ENCODE data around the gene RPS10.
A peak's percentile ranks its signal among the peaks of the same experiment; 100 is the strongest.
"Not testable (repeated sequence)": the region's sequence is repeated elsewhere in the genome, so short reads cannot be mapped to it uniquely, and the experiment has no call there.

RPS10 gene

DNA sequence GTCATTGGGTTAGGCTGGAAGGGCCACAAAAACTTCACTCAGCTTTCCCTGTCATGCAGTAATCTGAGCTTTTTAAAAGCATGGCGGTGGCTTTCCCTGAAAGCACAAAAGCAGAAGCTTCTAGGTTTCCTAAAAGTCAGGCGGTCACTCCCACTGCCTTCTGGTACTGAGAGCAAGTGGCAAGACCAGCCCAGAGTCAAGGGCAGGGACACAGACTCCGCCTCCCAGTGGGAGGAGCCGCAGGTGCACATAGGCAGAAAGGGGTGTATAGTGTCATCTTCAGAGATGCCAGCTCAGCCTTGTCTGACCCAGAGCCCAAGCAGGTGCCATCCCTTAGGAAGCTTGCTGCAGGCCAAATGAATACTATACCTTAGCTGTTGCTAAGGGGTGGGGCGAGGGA, 22.0 kb upstream of the RPS10 start:
- DNase-seq (ENCODE audit: low read depth) = no peak

DNA sequence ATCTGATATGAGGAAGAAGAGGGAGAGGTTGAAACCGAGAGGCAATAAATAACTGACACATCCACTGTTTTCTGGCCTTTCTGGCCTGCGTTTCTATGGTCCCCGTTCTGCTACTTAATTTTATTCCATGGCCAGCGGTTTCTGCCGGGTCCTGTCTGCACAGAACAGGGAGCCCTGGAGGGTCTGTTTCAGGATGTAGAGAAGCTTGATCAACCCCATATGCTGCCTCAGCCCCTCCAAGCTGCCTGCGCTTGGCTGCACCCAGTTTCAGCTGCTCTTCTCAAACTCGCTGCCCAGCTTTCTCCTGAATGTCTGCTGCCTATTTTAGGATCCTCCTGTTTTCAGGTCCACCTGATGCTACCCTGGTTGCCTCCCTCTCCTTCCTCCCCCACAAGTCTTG, 21.5 kb upstream of the RPS10 start:
- DNase-seq (ENCODE audit: low read depth) = no peak

DNA sequence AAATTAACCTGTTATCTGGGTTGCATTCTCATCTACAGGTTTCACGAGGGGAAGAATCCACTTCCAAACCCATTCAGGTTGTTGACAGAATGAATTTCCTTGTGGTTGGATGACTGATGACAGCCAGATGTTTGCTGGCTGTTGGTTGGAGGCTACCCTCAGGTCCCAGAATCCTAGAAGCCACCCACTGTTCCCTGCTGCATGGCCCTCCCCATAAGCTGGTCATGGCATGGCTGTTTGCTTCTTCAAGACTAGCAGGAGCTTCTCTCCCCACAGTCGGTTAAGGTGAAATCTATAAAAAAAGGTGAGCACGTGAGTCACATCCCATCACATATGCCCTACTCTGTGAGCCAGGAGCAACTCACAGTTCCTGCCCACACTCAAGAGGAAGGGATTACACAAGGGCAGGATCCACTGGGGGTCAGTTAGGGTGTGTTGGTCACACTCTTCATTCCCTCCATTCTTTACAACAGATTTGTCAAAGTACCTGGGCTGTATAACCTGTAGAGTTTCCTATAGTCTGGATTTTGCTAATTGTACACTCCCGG, 19.5 kb upstream of the RPS10 start:
- DNase-seq (ENCODE audit: low read depth) = no peak

DNA sequence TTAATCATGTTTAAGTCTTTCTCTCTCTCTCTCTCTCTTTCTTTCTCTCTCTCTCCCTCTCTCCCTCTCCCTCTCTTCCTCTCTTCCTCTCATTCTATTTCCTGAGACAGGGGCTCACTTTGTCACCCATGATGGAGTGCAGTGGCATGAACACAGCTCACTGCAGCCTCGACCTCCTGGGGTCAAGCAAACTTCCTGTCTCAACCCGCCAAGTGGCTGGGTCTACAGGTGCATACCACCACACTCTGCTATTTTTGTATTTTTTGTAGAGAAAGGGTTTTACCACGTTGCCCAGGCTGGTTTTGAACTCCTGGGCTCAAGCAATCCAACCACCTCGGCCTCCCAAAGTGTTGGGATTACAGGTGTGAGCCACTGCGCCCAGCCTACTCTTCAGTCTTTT, 15.7 kb upstream of the RPS10 start:
- no peak for DNase-seq (ENCODE audit: low read depth)

DNA sequence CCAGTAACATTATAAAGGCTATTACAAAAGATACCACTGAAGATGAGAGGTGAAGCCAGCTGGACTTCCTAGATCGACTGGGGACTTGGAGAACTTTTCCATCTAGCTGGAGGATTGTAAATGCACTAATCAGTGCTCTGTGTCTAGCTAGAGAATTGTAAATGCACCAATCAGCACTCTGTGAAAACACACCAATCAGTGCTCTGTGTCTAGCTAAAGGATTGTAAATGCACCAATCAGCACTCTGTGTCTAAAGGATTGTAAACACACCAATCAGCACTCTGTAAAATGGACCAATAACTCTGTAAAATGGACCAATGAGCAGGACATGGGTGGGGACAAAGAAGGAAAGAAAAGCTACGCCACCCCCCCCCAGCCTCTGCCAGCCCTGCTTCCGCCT, 13.6 kb upstream of the RPS10 start:
- no peak for DNase-seq (ENCODE audit: low read depth)

DNA sequence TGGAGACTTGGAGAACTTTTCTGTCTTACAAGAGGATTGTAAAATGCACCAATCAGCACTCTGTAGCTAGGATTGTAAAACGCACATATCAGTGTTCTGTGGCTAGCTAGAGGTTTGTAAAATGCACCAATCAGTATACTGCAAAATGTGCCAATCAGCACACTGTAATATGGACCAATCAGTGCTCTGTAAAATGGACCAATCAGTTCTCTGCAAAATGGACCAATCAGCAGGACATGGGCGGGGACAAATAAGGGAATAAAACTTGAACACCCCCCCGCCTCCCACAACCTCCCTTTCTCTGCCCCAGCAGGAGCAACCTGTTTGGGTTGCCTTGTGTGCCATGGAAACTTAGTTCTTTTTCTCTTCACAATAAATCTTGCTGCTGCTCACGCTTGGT, 12.8 kb upstream of the RPS10 start:
- DNase-seq (ENCODE audit: low read depth) = no peak

DNA sequence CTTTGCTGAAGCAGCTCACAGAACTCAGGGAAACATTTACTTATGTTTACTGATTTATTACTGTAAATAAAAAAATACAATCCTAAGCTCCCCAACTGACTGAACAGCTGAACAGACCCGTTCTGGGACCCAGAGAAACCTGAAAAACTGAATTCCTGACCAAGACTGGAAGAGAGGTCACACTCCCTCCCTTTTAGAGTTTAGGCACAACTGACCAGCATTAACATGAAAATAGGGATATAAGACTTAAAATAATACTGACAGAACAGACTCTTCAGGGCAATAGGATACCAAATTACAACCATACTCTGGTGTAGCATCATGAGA, 11.7 kb upstream of the RPS10 start:
- DNase-seq (ENCODE audit: low read depth) = no peak

DNA sequence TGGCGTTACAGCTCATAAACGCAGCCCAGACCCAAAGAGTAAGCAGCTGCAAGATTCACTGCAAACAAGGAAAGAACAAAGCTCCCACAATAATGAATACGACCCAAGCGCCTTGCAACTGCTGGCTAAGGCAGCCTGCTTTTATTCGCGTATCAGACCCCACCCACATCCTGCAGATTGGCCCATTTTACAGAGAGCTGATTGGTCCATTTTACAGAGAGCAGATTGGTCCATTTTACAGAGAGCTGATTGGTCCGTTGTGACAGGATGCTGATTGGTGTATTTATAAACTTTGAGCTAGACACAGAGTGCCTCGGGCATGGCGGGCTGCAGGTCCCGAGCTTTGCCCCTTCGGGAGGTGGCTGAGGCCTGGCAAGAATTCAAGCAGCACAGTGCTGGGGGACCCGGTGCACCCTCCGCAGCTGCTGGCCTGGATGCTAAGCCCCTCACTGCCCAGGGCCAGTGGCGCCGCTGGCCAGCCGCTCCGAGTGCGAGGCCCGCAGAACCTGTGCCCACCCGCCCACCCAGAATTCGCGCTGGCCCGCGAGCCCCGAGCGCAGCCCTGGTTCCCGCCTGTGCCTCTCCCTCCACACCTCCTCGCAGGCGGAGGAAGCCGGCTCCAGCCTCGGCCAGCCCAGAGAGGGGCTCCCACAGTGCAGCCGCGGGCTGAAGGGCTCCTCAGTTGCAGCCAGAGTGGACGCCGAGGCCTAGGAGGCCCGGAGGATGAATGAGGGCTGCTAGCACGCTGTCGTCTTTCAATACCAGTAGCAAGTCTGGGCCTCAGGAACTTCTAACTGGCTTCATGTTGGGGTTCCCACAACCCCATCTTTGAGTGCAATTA, 11.2 kb upstream of the RPS10 start:
- no peak for DNase-seq (ENCODE audit: low read depth)

DNA sequence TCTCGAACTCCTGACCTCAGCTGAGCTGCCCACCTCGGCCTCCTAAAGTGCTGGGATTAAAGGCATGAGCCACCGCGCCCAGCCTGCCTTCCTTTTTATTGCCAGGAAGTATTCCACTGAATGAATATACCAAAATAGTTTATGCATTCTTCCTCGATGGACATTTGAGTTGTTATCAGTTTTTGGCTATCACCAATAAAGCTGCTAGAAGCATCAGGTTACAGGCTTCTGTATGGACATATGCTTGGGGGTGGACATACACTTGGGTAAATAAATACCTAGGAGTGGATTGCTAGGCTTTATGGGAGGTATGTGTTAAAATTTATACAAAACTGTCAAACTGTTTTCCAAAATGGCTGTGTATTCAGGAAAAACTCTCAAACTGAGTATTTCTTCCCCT, 10.0 kb upstream of the RPS10 start:
- no peak for DNase-seq (ENCODE audit: low read depth)

DNA sequence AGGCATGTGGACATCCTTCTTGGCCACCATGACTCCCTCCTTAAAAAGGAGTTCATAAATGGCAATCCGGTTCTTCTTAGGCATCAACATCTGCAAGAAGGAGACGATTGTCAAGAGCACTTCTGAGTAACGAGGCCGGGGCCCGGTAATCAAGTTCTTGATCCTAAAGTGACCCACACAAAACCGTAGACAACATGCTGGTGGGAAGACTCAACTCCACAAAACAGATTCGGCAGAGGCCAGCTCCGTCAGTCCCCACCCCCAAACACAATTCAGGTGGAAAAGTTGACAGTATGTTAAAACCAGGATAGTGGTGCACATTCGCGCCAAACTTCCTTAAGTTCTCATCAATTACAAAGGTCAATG, 754 bp downstream of the RPS10 start:
- DNase-seq (ENCODE audit: low read depth) = no peak

DNA sequence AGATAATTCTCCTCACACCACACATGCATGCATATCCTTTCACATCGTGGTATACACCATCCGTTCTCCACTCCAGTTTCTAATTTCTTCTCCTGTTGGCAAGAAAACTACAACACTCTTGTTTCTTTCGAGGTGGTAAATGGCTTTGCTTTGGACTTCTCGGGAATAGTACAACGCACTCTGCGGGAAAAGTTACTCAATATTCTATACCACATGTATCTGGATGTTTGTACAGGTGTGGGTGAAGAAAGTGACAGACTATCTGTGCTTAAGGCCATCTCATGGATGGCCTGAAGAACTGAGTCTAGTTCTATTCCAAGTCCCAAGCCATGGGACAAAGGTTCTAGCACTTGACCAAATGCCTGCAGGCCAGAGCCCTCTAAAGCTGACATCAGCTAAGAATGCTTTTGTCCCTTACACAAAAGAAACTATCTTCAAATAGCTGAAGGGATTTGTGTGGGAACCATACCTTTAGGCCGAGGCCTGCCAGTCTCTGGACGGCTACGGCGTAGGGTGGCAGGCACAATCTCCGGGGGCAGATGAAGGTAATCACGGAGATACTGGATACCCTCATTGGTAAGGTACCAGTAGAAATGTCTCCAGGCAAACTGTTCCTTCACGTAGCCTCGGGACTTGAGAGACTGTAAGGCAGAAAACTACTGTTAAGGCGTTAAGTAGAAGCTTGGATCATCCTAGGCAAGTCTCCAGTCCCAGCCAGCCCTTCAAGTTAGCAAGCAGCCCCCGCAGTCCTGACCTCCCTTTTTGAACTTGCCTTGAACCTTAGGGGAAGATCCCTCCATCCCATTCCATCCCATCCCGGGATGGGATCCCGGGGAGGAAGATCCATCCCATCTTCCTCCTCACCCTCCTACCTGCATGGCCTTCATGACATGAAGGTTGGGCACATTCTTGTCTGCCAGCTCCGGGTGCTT, 1.4 kb downstream of the RPS10 start:
- DNase-seq (ENCODE audit: low read depth) = no peak

DNA sequence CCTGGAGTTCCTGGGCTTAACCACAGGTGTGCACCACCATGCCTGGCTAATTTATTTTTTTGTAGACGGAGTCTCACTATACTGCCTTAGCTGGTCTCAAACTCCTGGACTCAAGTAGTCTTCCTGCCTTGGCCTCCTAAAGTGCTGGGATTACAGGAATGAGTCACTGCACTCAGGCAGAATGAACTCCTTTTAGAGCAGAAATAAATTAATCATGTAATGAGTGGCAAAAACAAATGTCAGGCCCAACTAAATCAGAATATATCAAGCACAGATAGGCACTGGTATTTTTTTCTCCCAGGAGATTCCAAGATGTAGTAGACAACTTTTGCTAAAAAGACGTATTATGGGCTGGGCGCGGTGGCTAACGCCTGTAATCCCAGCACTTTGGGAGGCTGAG, 2.6 kb downstream of the RPS10 start:
- DNase-seq (ENCODE audit: low read depth) = no peak

DNA sequence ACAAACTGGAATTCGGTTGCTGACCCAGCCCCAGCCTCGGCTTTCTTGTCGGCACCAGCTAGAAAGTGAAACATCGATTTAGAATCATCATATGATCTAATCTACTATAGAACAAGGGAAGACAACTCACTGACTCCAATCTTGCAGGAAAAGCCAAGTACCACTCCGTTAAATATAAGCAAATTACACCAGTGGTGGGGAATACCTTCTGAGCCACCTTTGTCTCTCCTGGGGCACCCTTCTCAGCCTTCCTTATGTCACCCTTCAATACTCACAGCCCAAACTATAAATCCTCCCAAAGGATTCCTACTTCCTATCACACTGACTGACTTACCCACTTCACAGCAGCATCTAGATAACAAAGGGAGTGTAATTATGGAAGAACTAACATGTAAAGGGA, 7.5 kb downstream of the RPS10 start:
- no peak for DNase-seq (ENCODE audit: low read depth)

DNA sequence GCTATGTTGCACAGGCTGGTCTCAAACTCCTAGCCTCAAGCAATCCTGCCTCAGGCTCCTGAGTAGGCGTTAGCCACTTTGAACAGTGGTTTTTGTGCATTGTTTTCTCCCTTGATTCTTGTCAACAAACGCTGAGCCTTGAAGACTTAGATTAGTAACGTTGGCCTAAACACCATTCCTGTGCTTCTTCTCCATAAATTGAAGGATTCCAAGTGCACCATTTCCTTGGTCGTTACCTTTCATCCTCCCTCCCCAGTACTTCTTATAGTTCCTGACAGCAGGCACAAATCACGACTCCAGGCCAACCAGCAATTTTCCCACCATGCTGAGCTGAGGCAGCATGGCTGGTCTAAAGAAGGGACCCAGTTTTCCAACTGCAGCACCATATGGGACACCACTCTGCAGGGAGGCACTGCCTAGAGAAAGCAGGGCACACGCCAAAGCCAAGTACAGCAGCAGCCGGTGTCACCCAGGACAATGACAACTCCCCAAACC, 8.9 kb downstream of the RPS10 start:
- DNase-seq (ENCODE audit: low read depth) = no peak

DNA sequence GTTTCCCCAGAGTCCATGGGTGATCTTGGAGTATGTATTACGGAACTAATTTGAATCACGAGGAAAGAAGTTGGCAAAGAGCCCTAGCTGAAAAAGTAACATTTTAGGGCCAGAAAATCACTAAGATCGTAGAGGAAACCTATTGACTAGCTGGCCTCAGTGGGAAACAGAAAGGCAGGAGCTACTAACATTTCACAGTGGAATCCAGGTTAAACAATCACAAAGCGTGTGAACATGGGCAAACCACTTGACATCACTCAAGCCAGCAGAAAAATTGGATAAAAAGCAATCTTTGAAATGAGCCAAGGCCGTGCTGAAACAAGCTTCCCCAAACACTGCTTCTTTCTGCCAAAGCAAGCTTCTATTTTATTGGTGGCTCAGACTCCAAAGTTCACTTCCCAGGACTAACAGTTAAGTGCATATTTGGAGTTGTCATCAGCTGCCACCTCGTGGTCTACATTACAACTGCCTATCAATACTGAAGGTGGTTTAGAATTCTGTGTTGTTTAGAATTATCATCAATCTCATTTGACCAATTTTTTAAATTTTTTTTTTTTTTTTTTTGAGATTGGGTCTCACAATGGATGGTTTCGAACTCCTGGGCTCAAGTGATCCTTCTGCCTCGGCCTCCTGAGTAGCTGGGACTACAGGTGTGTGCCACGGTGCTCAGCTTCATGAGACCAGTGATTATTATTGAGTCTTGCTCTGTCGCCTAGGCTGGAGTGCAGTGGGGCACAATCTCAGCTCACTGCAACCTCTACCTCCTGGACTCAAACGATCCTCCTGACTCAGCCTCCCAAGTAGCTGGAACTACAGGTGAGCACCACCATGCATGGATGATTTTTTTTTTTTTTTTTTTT, 10.6 kb downstream of the RPS10 start:
- DNase-seq (ENCODE audit: low read depth) = peak; percentile 21

DNA sequence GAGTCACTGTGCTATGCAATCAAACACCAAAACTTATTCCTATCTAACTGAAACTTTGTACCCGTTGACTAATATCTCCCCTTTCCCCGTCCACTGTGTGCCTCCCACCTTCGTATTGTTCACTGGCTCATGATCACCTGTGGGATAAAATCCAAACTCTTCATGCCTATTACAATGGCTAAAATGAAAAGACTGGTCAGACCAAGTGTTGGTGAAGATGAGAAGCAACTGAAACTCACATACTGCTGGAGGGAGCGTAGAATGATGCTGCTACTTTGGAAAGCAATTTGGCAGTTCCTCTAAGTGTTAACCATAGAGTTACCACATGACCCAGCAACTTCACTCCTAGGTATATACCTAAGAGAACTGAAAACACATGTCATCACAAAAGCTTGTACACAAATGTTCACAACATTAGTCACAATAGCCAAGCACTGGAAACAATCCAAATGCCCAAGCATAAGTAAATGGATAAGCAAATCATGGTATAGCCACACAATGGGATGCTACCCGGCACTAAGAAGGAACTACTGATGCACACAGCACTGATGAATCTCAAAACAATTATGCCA, 13.1 kb downstream of the RPS10 start:
- DNase-seq (ENCODE audit: low read depth) = no peak

DNA sequence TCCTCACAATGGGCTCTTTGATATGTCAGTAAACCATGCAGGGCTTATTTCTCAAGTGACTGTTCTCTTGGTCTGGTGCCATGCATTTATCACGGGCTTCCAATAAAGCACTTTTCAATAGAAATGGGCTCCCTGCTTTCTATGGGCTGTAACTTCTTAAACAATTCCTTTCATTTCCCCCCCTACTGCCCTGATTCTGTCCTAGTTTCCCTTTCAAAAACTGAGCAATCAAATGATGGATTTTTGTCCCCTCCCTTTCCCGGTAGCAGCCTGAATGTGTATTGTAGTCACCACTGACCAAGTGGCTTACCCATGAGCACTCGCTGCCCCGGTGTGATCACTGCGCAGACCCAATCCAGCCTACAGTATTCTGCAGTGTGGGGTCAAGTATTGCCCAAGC, 13.9 kb downstream of the RPS10 start:
- no peak for DNase-seq (ENCODE audit: low read depth)

DNA sequence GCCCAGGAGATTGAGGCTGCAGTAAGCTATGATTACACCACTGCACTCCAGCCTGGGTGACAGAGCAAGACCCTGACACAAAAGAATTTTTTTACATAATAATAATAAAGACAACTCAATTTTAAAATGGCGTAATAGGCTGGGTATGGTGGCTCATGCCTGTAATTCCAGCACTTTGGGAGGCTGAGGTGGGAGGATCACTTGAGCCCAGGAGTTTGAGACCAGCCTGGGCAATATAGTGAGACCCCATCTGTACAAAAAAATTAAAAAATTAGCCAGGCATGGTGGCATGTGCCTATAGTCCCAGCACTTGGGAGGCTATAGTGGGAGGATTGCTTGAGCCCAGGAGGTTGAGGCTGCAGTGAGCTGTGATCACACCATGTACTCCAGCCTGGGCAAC, 18.0 kb downstream of the RPS10 start:
- not testable (repeated sequence) for DNase-seq (ENCODE audit: low read depth)

DNA sequence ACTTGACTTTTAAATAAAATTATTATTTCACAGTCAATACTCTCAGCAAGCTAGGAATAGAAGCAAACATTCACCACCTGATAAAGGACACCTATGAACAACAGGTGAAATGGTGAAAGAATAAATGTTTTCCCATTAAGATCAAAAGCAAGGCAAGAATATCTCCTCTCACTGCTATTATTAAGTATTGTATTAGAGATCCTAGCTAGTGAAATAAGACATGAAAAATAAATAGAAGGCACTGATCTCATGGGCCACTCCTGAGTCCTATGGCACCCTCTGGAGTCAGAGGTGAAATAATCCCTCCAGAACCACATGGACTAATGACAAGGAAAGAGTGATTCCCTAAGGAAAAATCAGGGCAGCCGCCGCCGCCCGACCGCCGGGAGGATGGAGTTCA, 29.4 kb downstream of the RPS10 start:
- no peak for DNase-seq (ENCODE audit: low read depth)

DNA sequence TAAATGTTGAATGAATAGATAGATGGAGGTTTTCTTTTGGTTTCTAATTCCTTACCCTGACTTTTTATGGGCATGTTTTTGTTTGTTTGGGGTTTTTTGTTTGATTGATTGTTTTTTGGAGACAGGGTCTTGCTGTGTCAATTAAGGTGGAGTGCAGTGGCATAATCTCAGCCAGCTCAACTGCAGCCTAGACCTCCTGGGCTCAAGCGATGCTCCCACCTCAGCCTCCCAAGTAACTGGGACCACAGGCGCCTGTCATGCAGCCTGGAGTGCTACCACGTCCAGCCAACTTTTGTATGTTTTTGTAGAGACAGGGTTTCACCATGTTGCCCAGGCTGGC, 31.9 kb downstream of the RPS10 start:
- no peak for DNase-seq (ENCODE audit: low read depth)

DNA sequence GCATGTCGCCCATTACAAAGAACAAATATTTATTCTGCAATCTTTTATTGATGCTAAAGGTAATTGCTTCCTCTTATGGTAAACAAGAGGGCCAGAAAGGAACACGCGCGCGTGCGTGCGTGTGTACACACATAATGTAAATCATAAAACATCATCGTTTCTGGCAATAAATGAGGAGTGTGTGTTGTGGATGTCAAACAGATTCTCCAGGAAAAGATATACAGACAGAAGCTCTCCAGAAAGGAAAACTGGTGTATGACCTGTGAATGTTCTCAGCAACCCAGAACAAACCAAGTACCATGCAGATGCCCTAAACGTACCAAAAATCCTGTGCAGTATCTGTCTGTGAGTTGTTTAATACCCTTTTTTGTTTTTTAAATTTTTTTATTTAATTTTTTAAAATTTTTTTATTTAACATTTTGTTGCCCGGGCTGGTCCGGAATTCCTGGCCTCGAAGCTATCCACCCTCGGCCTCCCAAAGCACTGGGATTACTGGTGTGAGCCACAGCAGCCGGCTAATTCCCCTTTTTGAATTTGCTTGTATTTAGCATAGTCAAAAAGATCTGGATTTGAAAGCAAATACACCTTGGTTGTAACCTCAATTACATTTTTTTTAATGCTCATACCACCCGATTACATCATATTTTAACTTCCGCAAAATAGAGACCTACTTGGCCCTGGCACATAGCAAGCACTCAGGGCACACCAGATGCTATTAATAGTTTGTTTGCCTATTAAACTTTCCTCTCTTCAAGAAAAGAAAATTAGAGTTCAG, 32.5 kb downstream of the RPS10 start:
- DNase-seq (ENCODE audit: low read depth) = no peak

Data from T follicular helper cell (primary cell).